Measurements from ENCODE around the gene SPATA31E1.
"Not testable (repeated sequence)": the region's sequence is repeated elsewhere in the genome, so short reads cannot be mapped to it uniquely, and the experiment has no call there.

The SPATA31E1 gene

GRCh38 chr9:87882627-87883026 is at the start of gene SPATA31E1:
TSS of gene SPATA31E1 (plus strand) at chr9:87882877. CDS start at chr9:87882892, 15 bp downstream.
- DNase-seq (ENCODE audit: extremely low spot score, insufficient read length, low read depth) (no peak), FAIRE-seq (no peak)

- DNase-seq (ENCODE audit: extremely low spot score, insufficient read length, low read depth) = no peak
Measured at GRCh38 chr9:87834357-87834756, 48.3 kb upstream of the SPATA31E1 start.

GRCh38 chr9:87836536-87836935 is 46.1 kb upstream of the SPATA31E1 start:
- DNase-seq (ENCODE audit: extremely low spot score, insufficient read length, low read depth) (no peak), FAIRE-seq (no peak)

More at GRCh38 chr9:87834357-87834756, 48.3 kb upstream of the SPATA31E1 start:
- FAIRE-seq = no peak

GRCh38 chr9:87836951-87837705 is 45.5 kb upstream of the SPATA31E1 start:
- DNase-seq (ENCODE audit: extremely low spot score, insufficient read length, low read depth) (no peak), FAIRE-seq (no peak)

GRCh38 chr9:87840134-87840533 is 42.5 kb upstream of the SPATA31E1 start:
- DNase-seq (ENCODE audit: extremely low spot score, insufficient read length, low read depth) (no peak), FAIRE-seq (no peak)

- FAIRE-seq (no peak), DNase-seq (ENCODE audit: extremely low spot score, insufficient read length, low read depth) (no peak)
Measured at GRCh38 chr9:87842878-87843585, 39.6 kb upstream of the SPATA31E1 start.

GRCh38 chr9:87844506-87844905 is 38.2 kb upstream of the SPATA31E1 start:
- FAIRE-seq (no peak), DNase-seq (ENCODE audit: extremely low spot score, insufficient read length, low read depth) (no peak)

- FAIRE-seq; DNase-seq (ENCODE audit: extremely low spot score, insufficient read length, low read depth): not testable (repeated sequence)
Measured at GRCh38 chr9:87847817-87848216, 34.9 kb upstream of the SPATA31E1 start.

- FAIRE-seq (no peak), DNase-seq (ENCODE audit: extremely low spot score, insufficient read length, low read depth) (no peak)
Measured at GRCh38 chr9:87849144-87849758, 33.4 kb upstream of the SPATA31E1 start.

- DNase-seq (ENCODE audit: extremely low spot score, insufficient read length, low read depth) (no peak), FAIRE-seq (no peak)
Measured at GRCh38 chr9:87850391-87850790, 32.3 kb upstream of the SPATA31E1 start.

GRCh38 chr9:87851186-87851585 is 31.5 kb upstream of the SPATA31E1 start:
- not testable (repeated sequence) for FAIRE-seq

GRCh38 chr9:87853302-87853701 is 29.4 kb upstream of the SPATA31E1 start:
- FAIRE-seq = no peak
- DNase-seq (ENCODE audit: extremely low spot score, insufficient read length, low read depth) = no peak

More at GRCh38 chr9:87851186-87851585, 31.5 kb upstream of the SPATA31E1 start:
- DNase-seq (ENCODE audit: extremely low spot score, insufficient read length, low read depth) = not testable (repeated sequence)

- DNase-seq (ENCODE audit: extremely low spot score, insufficient read length, low read depth) = no peak
- FAIRE-seq = no peak
Measured at GRCh38 chr9:87853876-87854579, 28.6 kb upstream of the SPATA31E1 start.

- no peak for DNase-seq (ENCODE audit: extremely low spot score, insufficient read length, low read depth)
Measured at GRCh38 chr9:87854580-87854955, 28.1 kb upstream of the SPATA31E1 start.

GRCh38 chr9:87855061-87855460 is 27.6 kb upstream of the SPATA31E1 start:
- no peak for DNase-seq (ENCODE audit: extremely low spot score, insufficient read length, low read depth)
- FAIRE-seq = no peak

More at GRCh38 chr9:87854580-87854955, 28.1 kb upstream of the SPATA31E1 start:
- no peak for FAIRE-seq

GRCh38 chr9:87857141-87857947 is 25.3 kb upstream of the SPATA31E1 start:
- no peak for FAIRE-seq
- DNase-seq (ENCODE audit: extremely low spot score, insufficient read length, low read depth) = no peak

GRCh38 chr9:87857948-87858335 is 24.7 kb upstream of the SPATA31E1 start:
- DNase-seq (ENCODE audit: extremely low spot score, insufficient read length, low read depth) (no peak), FAIRE-seq (no peak)

- FAIRE-seq (no peak), DNase-seq (ENCODE audit: extremely low spot score, insufficient read length, low read depth) (no peak)
Measured at GRCh38 chr9:87859137-87859536, 23.5 kb upstream of the SPATA31E1 start.

GRCh38 chr9:87859786-87860185 is 22.9 kb upstream of the SPATA31E1 start:
- DNase-seq (ENCODE audit: extremely low spot score, insufficient read length, low read depth) (no peak), FAIRE-seq (no peak)
